Aorta (tissue), 5 donors: ENCODE measurements around the gene GRM4. TPM values are rescaled to one million over a fixed set of nuclear protein-coding genes. Genes with fewer than 3 reads are reported as not detected.

Experiments
- ATAC-seq: fragments of 200-7000 bp; cut with Tn5 transposase; one replicate; pipeline ENCODE4 v1.9.1; 2022; ENCODE audit warnings: moderate library complexity; ENCODE audit not compliant: low FRiP score
- DNase-seq, 2 donors: peaks; one replicate each; pipeline ENCODE4 v3.0.0-alpha.2; 2020
- H3K27ac ChIP-seq, 2 donors: one replicate each; pipeline ENCODE4 v1.5.1; 2013; ENCODE audit warnings: low read length in 2 of 2, mild to moderate bottlenecking in 2 of 2, moderate library complexity in 2 of 2, control low read depth in 1 of 2, inconsistent platforms in 1 of 2, low read depth in 1 of 2
- H3K27me3 ChIP-seq, 2 donors: one replicate each; pipeline ENCODE4 v1.6.1; 2013; ENCODE audit warnings: control low read depth in 1 of 2, low read length in 1 of 2, mild to moderate bottlenecking in 1 of 2, moderate library complexity in 1 of 2; ENCODE audit not compliant: insufficient read depth in 2 of 2, control insufficient read depth in 1 of 2
- H3K36me3 ChIP-seq, 2 donors: one replicate each; pipeline ENCODE4 v1.6.1; 2013; ENCODE audit warnings: control low read depth in 1 of 2, low read length in 1 of 2, mild to moderate bottlenecking in 1 of 2; ENCODE audit not compliant: insufficient read depth in 2 of 2, control insufficient read depth in 1 of 2
- H3K4me1 ChIP-seq, 2 donors: one replicate each; pipeline ENCODE4 v1.6.1; 2013; ENCODE audit warnings: low read length in 2 of 2, control low read depth in 1 of 2, mild to moderate bottlenecking in 1 of 2, moderate library complexity in 1 of 2; ENCODE audit not compliant: insufficient read depth in 2 of 2, control insufficient read depth in 1 of 2
- H3K4me3 ChIP-seq, 2 donors: one replicate each; pipeline ENCODE4 v1.5.1; 2013; ENCODE audit warnings: low read length in 2 of 2, control low read depth in 1 of 2, mild to moderate bottlenecking in 1 of 2
- H3K9me3 ChIP-seq: one replicate; pipeline ENCODE4 v1.6.1; 2013; ENCODE audit warnings: mild to moderate bottlenecking, low read length; ENCODE audit not compliant: control insufficient read depth
- WGBS, 2 donors: extraction: QIAGEN DNeasy Blood & Tissue Kit; methylation state at CpG; one replicate each; pipeline ENCODE4 v1.1.7; 2013; 5-methylcytosine and 5-hydroxymethylcytosine counted together
- intact Hi-C, 2 donors: fragments of 100-400 bp; cut with DNase I; formaldehyde crosslinking; loops; one replicate each; pipeline versions ENCODE4 v1.14.2 to v1.15.0; 2022
- polyA plus RNA-seq, 2 donors: library from polyadenylated mRNA; stranded (reverse); fragments of 200-250 nt; gene quantifications; one replicate each; pipeline ENCODE4 v1.2.3, GENCODE V29; 2013
- total RNA-seq, 2 donors: library from RNA; stranded (reverse); fragmentation: NEBNext Ultra II Directional; extraction: Animal tissue kit (Norgen Biotek cat#: 25700); gene quantifications; one replicate each; pipeline ENCODE4 v1.2.1, GENCODE V29; 2021
- donor health status: healthy with polysubstance abuse.
- donor health status: Bipolar disorder and iron deficiency.
- donor health status: DM: no; HTN: no; CAD: no.
- donor health status: DM: no; HTN: no; CAD: no.
- donor health status: DM: yes; HTN: yes; CAD: no.

The GRM4 gene
- total and polyA plus RNA-seq, 4 donors: not detected

DNA sequence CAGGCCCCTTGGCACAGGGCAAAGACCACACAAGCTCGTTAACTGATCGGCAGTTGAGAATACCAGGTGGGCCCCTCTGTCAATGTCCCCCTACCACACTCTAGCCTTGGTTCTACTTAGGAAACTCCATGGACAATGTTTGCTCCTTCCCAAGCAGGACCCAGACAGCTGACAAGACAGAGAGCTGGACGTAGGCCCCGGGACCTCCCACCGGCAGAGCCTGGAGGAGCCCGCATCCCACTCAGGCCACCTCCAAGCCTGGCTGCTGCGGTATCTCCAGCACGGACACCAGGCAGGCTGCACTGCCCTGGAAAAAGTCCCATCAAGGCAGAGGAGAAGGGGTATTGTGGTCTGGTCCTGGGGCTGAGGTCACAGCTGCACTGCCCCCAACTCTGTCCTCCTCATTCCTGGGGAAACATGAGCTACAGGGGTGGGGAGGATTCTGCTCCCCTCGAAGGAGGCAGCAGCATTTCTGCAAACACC lies 6.2 kb upstream of the GRM4 start:
- H3K4me3 ChIP-seq: no peak overlapping the region
- H3K27ac ChIP-seq: no peak overlapping the region
- DNase-seq (peak in 1 of 2 donors; percentile 50), ATAC-seq (no peak)
- no peaks in the 10 kb centered on the region for H3K4me1 ChIP-seq
- 40 to 48% methylated on average over 9 of the region's 9 CpGs for WGBS, 2 donors
- H3K9me3 ChIP-seq: no peaks in the 10 kb centered on the region
- peaks cover 0 to 3% of the 10 kb centered on the region in 2 donors for H3K27me3 ChIP-seq
- intact Hi-C loops: loop anchor here (5.0 to 10.0 kb wide), 4 partner anchors 380 to 565 kb away; no protein-coding TSS in a partner anchor
- no peaks in the 10 kb centered on the region for H3K36me3 ChIP-seq

DNA sequence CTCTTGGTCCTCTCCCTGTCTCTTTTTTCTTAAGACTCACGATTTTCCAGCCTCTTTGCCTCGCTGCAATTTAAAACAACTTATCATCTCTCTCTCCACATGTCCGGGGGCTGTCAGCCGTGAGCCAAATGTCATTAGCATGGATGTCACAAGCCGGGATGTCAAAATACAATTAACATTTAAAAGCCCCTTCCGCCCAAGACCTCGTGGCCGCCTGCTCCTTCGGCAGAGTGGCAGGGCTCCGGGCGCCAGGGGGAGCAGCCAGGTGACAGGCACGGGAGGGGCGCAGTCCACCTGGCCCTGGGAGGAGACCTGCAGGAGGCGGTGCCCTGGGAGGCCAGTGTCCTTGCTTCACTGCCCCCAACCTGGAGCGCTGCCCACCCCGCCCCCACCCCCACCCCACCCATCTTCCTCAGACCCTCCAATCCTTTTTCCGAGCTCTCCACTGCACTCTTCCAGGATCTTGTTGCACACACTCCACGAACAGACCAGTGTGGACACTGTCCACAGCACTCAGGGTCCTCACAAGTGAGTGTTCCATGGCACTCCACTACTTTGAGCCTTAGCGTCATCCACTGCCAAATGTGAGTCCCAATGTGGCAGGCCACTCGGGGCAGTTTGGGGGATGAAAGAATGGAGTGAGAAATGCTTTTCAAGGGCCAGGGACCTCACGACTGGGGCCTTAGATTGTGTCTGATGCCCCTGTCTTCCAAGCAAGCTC lies 5.6 kb upstream of the GRM4 start:
- no peaks in the 10 kb centered on the region for H3K9me3 ChIP-seq
- H3K36me3 ChIP-seq: no peaks in the 10 kb centered on the region
- no peak overlapping the region for H3K27ac ChIP-seq
- H3K4me1 ChIP-seq: no peaks in the 10 kb centered on the region
- H3K27me3 ChIP-seq: peaks cover 0 to 3% of the 10 kb centered on the region in 2 donors
- no peak for ATAC-seq
- peak in 1 of 2 donors; percentile 62 for DNase-seq
- no peak overlapping the region for H3K4me3 ChIP-seq
- WGBS, 2 donors: 10 to 11% methylated on average over 18 to 21 of the region's 21 CpGs
- intact Hi-C loops: loop anchor here (5.0 to 10.0 kb wide), 4 partner anchors 379 to 564 kb away; no protein-coding TSS in a partner anchor

DNA sequence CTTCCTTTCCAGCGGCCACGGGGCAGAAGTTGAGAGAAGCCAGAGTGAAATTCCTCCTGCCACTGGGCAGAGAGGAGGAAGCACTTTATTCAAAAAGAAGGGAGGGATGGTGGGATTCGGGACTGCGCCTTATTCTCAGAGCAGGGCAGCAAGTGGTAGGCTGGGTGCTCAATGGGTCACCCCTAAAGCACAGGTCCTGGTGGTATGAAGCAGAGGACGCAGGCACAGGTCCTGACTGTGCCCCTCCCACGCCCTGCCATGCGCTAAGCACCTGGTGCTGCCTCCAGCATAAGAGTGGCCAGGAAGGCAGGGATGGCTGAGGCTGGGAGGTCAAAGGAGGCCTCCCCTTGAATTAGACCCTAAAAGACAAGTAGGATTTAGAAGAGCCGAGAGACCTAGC lies 4.9 kb upstream of the GRM4 start:
- 43 to 46% methylated on average over 8 of the region's 8 CpGs for WGBS, 2 donors
- peaks cover 0 to 3% of the 10 kb centered on the region in 2 donors for H3K27me3 ChIP-seq
- H3K4me1 ChIP-seq: no peaks in the 10 kb centered on the region
- ATAC-seq (no peak), DNase-seq (peak in 1 of 2 donors; percentile 16)
- H3K4me3 ChIP-seq: no peak overlapping the region
- H3K36me3 ChIP-seq: no peaks in the 10 kb centered on the region
- intact Hi-C loops: loop anchor here (5.0 to 10.0 kb wide), 4 partner anchors 378 to 563 kb away; no protein-coding TSS in a partner anchor
- no peaks in the 10 kb centered on the region for H3K9me3 ChIP-seq
- no peak overlapping the region for H3K27ac ChIP-seq

DNA sequence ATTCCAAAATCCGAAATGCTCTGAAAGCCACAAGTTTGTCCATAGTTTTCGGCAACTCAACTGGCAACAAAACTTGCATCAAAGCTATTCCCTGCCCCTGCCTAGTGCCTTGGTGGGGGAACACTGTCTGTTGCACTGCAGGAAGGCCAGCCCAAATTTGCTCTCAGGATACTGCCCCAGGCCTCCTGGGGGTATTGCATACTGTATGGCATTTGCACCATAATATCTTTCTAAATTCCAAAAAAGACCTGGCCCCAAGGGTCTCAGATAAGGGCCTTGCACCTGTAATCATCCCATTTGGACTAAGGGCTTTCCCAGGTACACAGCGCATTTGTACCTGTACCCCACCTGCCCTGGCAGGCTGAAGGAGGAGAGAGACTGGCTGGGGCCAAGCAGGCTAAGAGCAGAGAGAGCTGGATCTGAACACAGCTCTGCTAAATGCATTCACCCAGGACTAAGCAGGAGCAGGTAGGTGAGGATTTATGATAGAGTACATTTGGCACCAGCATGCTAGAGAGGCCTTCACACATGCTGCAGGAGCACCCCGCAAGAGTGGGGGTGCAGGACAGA lies 4.0 kb upstream of the GRM4 start:
- Histone ChIP-seq H3K36me3 (no peaks in the 10 kb centered on the region), H3K9me3 (no peaks in the 10 kb centered on the region), H3K4me1 (no peaks in the 10 kb centered on the region), H3K27me3 (peaks cover 0 to 3% of the 10 kb centered on the region in 2 donors), H3K27ac (no peak overlapping the region), H3K4me3 (no peak overlapping the region)
- DNase-seq (peak in 1 of 2 donors; percentile 25), ATAC-seq (no peak)
- intact Hi-C loops: loop anchor here (5.0 to 10.0 kb wide), 4 partner anchors 378 to 563 kb away; no protein-coding TSS in a partner anchor
- WGBS, 2 donors: 71 to 78% methylated on average over 4 of the region's 4 CpGs

DNA sequence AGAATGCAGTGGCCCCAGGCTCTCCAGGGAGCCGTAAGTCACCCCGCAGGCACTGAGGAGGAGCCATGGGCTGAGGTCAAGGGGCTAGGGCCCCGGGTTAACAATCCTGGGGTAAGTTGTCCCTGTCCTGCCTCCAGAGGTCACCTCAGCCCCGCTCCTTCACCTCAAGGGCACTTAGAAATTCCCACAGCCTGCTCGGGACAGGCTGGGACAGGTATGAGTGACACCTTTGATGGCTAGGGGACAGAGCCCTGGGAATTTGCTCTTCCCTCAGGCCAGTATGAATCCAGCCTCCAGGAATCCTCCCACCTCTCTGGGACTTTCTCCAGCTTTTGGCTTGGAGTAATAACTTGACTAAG lies 3.5 kb upstream of the GRM4 start:
- Histone ChIP-seq H3K4me3 (no peak overlapping the region), H3K9me3 (no peaks in the 10 kb centered on the region), H3K36me3 (no peaks in the 10 kb centered on the region), H3K27ac (no peak overlapping the region), H3K27me3 (peaks cover 0 to 3% of the 10 kb centered on the region in 2 donors), H3K4me1 (no peaks in the 10 kb centered on the region)
- DNase-seq: peak in 1 of 2 donors; percentile 9
- ATAC-seq: no peak
- intact Hi-C loops: no loop called here
- 43 to 48% methylated on average over 5 of the region's 5 CpGs for WGBS, 2 donors

DNA sequence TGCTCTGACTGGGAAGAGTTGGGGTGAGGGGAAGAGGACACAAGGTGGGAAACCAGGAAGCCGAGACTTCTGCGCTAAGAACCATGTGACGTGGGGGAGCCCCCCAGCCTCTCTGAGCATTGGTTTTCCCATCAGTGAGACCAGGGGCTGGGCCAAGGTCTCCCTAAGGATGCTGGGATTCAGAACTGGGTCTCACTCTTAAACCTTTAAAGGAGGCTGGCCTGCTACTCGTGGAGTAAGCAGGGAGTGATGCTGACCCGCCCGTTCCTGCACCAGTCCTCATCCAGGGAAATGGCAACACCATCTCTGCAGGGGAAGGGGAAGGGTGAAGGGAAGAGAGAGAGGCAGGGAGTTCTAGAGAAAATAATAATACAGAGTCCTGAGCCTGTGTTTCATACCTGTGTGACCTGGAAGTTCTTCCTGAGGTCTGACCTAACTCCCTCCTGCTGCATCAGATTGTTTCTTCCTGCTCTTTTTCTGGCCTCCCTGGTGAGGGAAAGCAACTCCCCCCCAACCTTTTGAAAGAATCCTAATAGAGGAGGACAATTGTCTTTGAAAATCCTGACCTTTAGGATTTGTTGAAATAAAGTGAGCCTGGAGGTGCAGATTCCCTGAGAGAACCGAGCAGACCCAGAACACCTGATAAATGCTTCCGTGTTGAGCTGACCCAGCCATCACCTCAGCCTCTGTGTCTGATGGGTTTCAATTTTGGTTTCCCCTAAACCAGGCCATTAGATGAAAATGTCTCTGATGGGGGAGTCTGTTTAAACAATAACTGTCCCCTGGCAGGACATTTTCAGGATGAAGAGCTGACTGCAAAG lies 3.0 kb upstream of the GRM4 start:
- Histone ChIP-seq H3K27ac (no peak overlapping the region), H3K4me1 (no peaks in the 10 kb centered on the region), H3K9me3 (no peaks in the 10 kb centered on the region), H3K36me3 (no peaks in the 10 kb centered on the region), H3K4me3 (no peak overlapping the region), H3K27me3 (peaks cover 0 to 3% of the 10 kb centered on the region in 2 donors)
- intact Hi-C loops: no loop called here
- DNase-seq (peak in 1 of 2 donors; percentile 40), ATAC-seq (no peak)
- 75 to 77% methylated on average over 8 of the region's 8 CpGs for WGBS, 2 donors

DNA sequence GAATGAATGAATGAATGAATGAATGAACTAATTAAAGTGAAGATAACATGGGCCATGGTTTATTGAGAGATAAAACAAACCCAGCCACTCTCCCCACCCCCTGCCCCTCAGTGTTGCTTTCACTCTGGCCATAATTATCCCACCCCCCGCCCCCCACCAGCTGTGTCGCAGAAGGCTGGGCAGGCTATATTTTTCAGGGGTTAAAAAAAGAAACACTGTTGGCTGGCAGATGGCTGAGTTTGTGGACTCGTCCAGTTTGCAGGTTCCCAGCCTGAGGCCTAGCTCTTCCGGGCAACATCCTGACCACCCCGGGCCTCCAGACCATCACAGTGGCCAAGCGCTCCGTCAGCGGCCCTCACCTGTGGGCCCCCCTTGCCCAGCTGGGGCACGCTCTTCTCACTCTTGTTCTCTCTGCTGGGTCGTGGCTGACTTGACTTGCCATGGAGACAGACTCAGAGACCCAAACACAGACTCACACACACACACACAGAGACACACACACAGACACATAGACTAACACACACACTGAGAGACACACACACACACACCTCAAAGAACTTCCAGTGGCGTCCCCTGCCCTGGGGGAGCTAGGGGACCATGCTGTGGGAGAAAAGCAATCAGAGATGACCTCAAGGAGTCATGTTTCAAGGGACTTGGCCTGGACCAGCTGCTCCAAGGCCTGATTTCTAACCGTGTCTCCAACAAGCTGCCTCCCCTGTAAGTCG lies 2.2 kb upstream of the GRM4 start:
- peak in 1 of 2 donors; percentile 63 for DNase-seq
- 80 to 83% methylated on average over 13 of the region's 13 CpGs for WGBS, 2 donors
- Histone ChIP-seq H3K9me3 (no peaks in the 10 kb centered on the region), H3K36me3 (no peaks in the 10 kb centered on the region), H3K27me3 (peaks cover 0 to 3% of the 10 kb centered on the region in 2 donors), H3K4me3 (no peak overlapping the region), H3K4me1 (no peaks in the 10 kb centered on the region), H3K27ac (no peak overlapping the region)
- intact Hi-C loops: no loop called here
- no peak for ATAC-seq
